WTC11 (cell line): ENCODE measurements around the gene PRPF8. TPM values are rescaled to one million over a fixed set of nuclear protein-coding genes. Genes with fewer than 3 reads are reported as not detected.

Experiments used
- ATAC-seq: fragments of 200-7000 bp; cut with Tn5 transposase; 2 replicates; pipeline ENCODE4 v1.10.0; 2021; ENCODE audit warnings: mild to moderate bottlenecking, moderate library complexity
- CTCF ChIA-PET: fragments of 300-600 bp; sonication (Branson Sonifier 250); formaldehyde crosslinking; loops from one replicate; lab custom pipeline; 2021; ENCODE audit warnings: antibody characterized with exemption; lab: Charles Lee
- POLR2A ChIA-PET: fragments of 350-600 bp; sonication (Branson Sonifier 250); formaldehyde crosslinking; loops from one replicate; lab custom pipeline; 2021; ENCODE audit warnings: antibody characterized with exemption; lab: Charles Lee
- DNase-seq: peaks from one replicate; pipeline ENCODE4 v3.0.0; 2021; ENCODE audit warnings: low spot score
- H3K27ac Mint-ChIP-seq: 2 replicates; pipeline ENCODE4 v1.8.0; 2021; ENCODE audit warnings: mixed read lengths
- H3K27me3 Mint-ChIP-seq: 2 replicates; pipeline ENCODE4 v1.8.0; 2021; ENCODE audit warnings: low read depth, mild to moderate bottlenecking, moderate library complexity, mixed read lengths
- H3K36me3 Mint-ChIP-seq: 2 replicates; pipeline ENCODE4 v1.8.0; 2021; ENCODE audit warnings: mixed read lengths
- H3K4me1 Mint-ChIP-seq: 2 replicates; pipeline ENCODE4 v1.8.0; 2022; ENCODE audit warnings: mixed read lengths
- H3K4me3 Mint-ChIP-seq: 2 replicates; pipeline ENCODE4 v1.8.0; 2021; ENCODE audit warnings: mild to moderate bottlenecking, moderate library complexity, mixed read lengths
- H3K9me3 Mint-ChIP-seq: 2 replicates; pipeline ENCODE4 v1.8.0; 2021; ENCODE audit warnings: mixed read lengths
- ATF1 ChIP-seq: sonication (generic); formaldehyde crosslinking; IDR thresholded peaks from 2 replicates; pipeline ENCODE4 v1.8.1; 2023; ENCODE audit warnings: mild to moderate bottlenecking, moderate library complexity, missing genetic modification reagents
- CBFB ChIP-seq: sonication (generic); formaldehyde crosslinking; IDR thresholded peaks from 2 replicates; pipeline ENCODE4 v1.8.1; 2022; ENCODE audit warnings: mild to moderate bottlenecking, low read depth, missing genetic modification reagents
- ELF4 ChIP-seq: sonication (generic); formaldehyde crosslinking; IDR thresholded peaks from 2 replicates; pipeline ENCODE4 v1.8.1; 2022; ENCODE audit warnings: low read depth, mild to moderate bottlenecking, moderate library complexity, missing genetic modification reagents
- EMX1 ChIP-seq: fragments of 250-450 bp; sonication (Bioruptor Pico); IDR thresholded peaks from 2 replicates; pipeline ENCODE4 v1.8.0; 2021; ENCODE audit warnings: mild to moderate bottlenecking
- JUN ChIP-seq: sonication (generic); formaldehyde crosslinking; IDR thresholded peaks from 2 replicates; pipeline ENCODE4 v1.8.0; 2023; ENCODE audit warnings: mild to moderate bottlenecking, missing genetic modification reagents
- NFATC4 ChIP-seq: fragments of 250-450 bp; sonication (Bioruptor Pico); IDR thresholded peaks from 2 replicates; pipeline ENCODE4 v1.9.0; 2021; ENCODE audit warnings: mild to moderate bottlenecking
- NFE2L1 ChIP-seq: sonication (generic); formaldehyde crosslinking; IDR thresholded peaks from 2 replicates; pipeline ENCODE4 v1.8.1; 2023; ENCODE audit warnings: missing genetic modification reagents
- NFYB ChIP-seq: sonication (generic); formaldehyde crosslinking; conservative IDR thresholded peaks from 2 replicates; pipeline ENCODE4 v1.8.0; 2022; ENCODE audit warnings: low read depth, missing genetic modification reagents
- NR1H2 ChIP-seq: sonication (generic); formaldehyde crosslinking; IDR thresholded peaks from 2 replicates; pipeline ENCODE4 v1.9.0; 2021; ENCODE audit warnings: mild to moderate bottlenecking, moderate library complexity, missing genetic modification reagents
- NR2C2 ChIP-seq: sonication (generic); formaldehyde crosslinking; IDR thresholded peaks from 2 replicates; pipeline ENCODE4 v1.8.0; 2022; ENCODE audit warnings: mild to moderate bottlenecking, missing genetic modification reagents
- NR3C1 ChIP-seq: sonication (generic); formaldehyde crosslinking; conservative IDR thresholded peaks from 2 replicates; pipeline ENCODE4 v1.8.1; 2023; ENCODE audit warnings: low read depth, mild to moderate bottlenecking, missing genetic modification reagents
- PRDM15 ChIP-seq: sonication (generic); formaldehyde crosslinking; IDR thresholded peaks from 2 replicates; pipeline ENCODE4 v1.8.0; 2022; ENCODE audit warnings: missing genetic modification reagents
- SMAD3 ChIP-seq: sonication (generic); formaldehyde crosslinking; IDR thresholded peaks from 2 replicates; pipeline ENCODE4 v1.8.0; 2022; ENCODE audit warnings: missing genetic modification reagents, mild to moderate bottlenecking, borderline replicate concordance
- TP53 ChIP-seq: sonication (generic); formaldehyde crosslinking; IDR thresholded peaks from 2 replicates; pipeline ENCODE4 v1.8.1; 2023; ENCODE audit warnings: mild to moderate bottlenecking, missing genetic modification reagents
- ZNF138 ChIP-seq: sonication (generic); formaldehyde crosslinking; conservative IDR thresholded peaks from 2 replicates; pipeline ENCODE4 v1.8.1; 2022; ENCODE audit warnings: mild to moderate bottlenecking, moderate library complexity, missing genetic modification reagents
- ZNF219 ChIP-seq: sonication (generic); formaldehyde crosslinking; IDR thresholded peaks from 2 replicates; pipeline ENCODE4 v1.8.0; 2023; ENCODE audit warnings: missing genetic modification reagents, mild to moderate bottlenecking, borderline replicate concordance
- ZNF281 ChIP-seq: sonication (generic); formaldehyde crosslinking; IDR thresholded peaks from 2 replicates; pipeline ENCODE4 v1.8.0; 2023; ENCODE audit warnings: mild to moderate bottlenecking, missing genetic modification reagents
- ZNF425 ChIP-seq: fragments of 250-450 bp; sonication (Bioruptor Pico); conservative IDR thresholded peaks from 2 replicates; pipeline ENCODE4 v1.9.0; 2021; ENCODE audit warnings: mild to moderate bottlenecking
- total RNA-seq: library from RNA; stranded (reverse); gene quantifications from 3 replicates; pipeline ENCODE4 v1.2.3, GENCODE V29; 2021
- TF ChIP-seq, protein P1 (sequence below): fragments of 250-450 bp; sonication (Bioruptor Pico); IDR thresholded peaks from 2 replicates; pipeline ENCODE4 v1.8.0; 2021; ENCODE audit warnings: mild to moderate bottlenecking
- TF ChIP-seq, protein P2 (sequence below): sonication (generic); formaldehyde crosslinking; IDR thresholded peaks from 2 replicates; pipeline ENCODE4 v1.8.1; 2023; ENCODE audit warnings: mild to moderate bottlenecking, missing genetic modification reagents
- TF ChIP-seq, protein P3 (sequence below): sonication (generic); formaldehyde crosslinking; IDR thresholded peaks from 2 replicates; pipeline ENCODE4 v1.8.1; 2023; ENCODE audit warnings: mild to moderate bottlenecking, moderate library complexity, missing genetic modification reagents

Gene PRPF8
- total RNA-seq, 1 experiment from 2014 or later = 388 TPM

DNA sequence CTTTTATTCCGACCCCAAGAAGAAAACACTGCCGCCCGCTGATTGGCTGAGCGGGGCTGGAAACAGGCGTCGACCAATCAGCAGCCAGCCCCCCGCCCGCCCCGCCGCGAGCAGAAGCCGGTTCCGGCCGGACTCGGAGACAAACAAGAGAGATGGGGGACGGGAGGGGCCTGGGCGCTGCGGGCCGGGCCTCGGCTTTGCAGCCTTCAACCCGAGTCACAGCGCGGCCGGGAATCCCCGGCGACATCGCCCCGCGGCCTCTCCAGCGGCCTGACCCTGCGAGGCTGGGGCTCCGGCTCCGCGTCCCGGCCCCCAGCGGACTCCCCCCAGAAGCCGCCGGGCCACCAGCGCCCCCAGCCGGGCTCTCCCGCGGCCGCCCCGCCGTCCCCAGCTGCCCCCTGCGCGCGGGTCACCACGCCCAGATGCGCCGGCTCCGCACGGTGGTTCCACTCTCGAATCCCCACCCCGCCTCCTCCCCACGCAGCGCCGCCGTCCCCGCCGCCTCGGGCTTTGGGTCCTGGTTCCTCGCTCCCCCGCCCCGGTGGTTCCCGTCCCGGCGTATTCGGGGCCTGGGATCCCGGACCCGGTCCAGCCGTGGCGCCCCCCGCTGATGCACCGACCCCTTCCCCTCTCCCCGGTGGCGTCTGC lies 55.7 kb downstream of the PRPF8 start (continued):
- no peak for TF ChIP-seq ATF1 (CRISPR knock-in tag)

DNA sequence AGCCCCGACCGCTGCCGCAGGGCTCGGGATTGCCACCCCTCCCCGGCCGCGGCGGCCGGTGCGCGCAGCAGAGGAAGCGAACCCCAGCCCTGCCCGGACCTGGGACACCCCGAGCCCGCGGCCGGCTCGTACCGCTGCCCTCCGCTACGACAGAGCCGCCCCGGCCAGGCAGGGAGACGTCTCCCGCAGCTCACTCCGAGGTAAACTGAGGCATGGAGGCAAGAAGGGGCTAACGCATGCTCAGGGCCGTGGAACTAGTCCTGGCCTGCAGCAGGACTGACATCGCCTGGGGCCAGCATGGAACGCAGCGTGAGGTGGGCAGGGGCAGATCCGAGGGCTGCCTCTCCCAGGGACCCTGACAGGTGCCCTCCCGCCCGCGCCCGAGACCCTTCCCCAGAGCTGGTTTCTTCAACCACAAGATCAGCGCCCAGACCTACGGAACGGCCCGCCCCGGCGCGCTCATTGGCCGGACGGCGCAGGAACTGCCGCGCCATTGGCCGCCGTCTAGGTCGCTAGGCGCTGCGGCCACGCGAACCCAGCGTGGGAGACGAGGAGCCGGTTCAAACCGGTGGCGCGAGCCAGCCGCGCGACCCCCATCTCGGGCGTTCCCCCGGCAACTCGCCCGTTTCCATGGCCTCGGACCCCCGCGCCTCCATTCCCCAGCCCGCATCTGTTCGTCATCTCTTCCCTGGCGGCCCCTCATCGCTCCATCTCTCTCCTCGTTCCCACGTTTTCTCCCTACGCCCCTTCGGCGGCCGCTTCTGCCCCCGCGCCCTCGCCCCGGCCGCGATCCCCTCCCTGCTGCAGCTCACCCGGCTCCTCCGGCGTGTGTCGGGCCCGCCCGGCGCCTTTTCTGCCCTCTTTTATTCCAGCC lies 56.4 kb downstream of the PRPF8 start, which contains the start of gene SLC43A2:
Gene SLC43A2, minus strand, starts transcription at position 853 of the 874 bp plus-strand sequence. CDS start 960 bp downstream, outside the sequence.
- DNase-seq = peak; percentile 91
- CTCF ChIA-PET = interaction anchor here (0.5 to 8.7 kb wide), 13 partner anchors 7 to 399 kb away, joined by 3 to 240 read pairs (median 11); partner anchors contain the start of genes INPP5K, MYO1C, RILP and SCARF1
- peak; percentile 82 for ATAC-seq
- Mint-ChIP-seq H3K27ac (peak within 1 kb of the TSS; percentile 97), H3K4me1 (peaks cover 25% of the 10 kb centered on the region), H3K27me3 (peaks cover 19% of the 10 kb centered on the region), H3K9me3 (no peaks in the 10 kb centered on the region), H3K4me3 (peak within 1 kb of the TSS; percentile 87), H3K36me3 (no peaks in the 10 kb centered on the region)
- POLR2A ChIA-PET = interaction anchor here (0.6 to 3.1 kb wide), 5 partner anchors 20 to 136 kb away, joined by 3 to 12 read pairs (median 3); partner anchors contain the start of gene RILP
- TF ChIP-seq SMAD3 (CRISPR knock-in tag) (no peak), EMX1 (CRISPR knock-in tag) (0 out of 2 replicates have a peak, but pooled peaks have one; percentile 34), ZNF138 (no peak), CBFB (CRISPR knock-in tag) (no peak), ZNF219 (CRISPR knock-in tag) (no peak), ZNF425 (CRISPR knock-in tag) (no peak), JUN (CRISPR knock-in tag) (no peak), NR1H2 (CRISPR knock-in tag) (no peak), ELF4 (CRISPR knock-in tag) (0 out of 2 replicates have a peak, but pooled peaks have one; percentile 52), NFE2L1 (no peak), NFYB (CRISPR knock-in tag) (peak; percentile 96), TP53 (CRISPR knock-in tag) (no peak), PRDM15 (CRISPR knock-in tag) (no peak), ZNF281 (CRISPR knock-in tag) (no peak), NFATC4 (CRISPR knock-in tag) (no peak), NR3C1 (CRISPR knock-in tag) (no peak), NR2C2 (CRISPR knock-in tag) (no peak)
- TF ChIP-seq, protein P1, sequence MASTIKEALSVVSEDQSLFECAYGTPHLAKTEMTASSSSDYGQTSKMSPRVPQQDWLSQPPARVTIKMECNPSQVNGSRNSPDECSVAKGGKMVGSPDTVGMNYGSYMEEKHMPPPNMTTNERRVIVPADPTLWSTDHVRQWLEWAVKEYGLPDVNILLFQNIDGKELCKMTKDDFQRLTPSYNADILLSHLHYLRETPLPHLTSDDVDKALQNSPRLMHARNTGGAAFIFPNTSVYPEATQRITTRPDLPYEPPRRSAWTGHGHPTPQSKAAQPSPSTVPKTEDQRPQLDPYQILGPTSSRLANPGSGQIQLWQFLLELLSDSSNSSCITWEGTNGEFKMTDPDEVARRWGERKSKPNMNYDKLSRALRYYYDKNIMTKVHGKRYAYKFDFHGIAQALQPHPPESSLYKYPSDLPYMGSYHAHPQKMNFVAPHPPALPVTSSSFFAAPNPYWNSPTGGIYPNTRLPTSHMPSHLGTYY (CRISPR knock-in tag) = no peak
- TF ChIP-seq, protein P2, sequence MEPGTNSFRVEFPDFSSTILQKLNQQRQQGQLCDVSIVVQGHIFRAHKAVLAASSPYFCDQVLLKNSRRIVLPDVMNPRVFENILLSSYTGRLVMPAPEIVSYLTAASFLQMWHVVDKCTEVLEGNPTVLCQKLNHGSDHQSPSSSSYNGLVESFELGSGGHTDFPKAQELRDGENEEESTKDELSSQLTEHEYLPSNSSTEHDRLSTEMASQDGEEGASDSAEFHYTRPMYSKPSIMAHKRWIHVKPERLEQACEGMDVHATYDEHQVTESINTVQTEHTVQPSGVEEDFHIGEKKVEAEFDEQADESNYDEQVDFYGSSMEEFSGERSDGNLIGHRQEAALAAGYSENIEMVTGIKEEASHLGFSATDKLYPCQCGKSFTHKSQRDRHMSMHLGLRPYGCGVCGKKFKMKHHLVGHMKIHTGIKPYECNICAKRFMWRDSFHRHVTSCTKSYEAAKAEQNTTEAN (CRISPR knock-in tag) = 0 out of 2 replicates have a peak, but pooled peaks have one; percentile 38
- TF ChIP-seq, protein P3, sequence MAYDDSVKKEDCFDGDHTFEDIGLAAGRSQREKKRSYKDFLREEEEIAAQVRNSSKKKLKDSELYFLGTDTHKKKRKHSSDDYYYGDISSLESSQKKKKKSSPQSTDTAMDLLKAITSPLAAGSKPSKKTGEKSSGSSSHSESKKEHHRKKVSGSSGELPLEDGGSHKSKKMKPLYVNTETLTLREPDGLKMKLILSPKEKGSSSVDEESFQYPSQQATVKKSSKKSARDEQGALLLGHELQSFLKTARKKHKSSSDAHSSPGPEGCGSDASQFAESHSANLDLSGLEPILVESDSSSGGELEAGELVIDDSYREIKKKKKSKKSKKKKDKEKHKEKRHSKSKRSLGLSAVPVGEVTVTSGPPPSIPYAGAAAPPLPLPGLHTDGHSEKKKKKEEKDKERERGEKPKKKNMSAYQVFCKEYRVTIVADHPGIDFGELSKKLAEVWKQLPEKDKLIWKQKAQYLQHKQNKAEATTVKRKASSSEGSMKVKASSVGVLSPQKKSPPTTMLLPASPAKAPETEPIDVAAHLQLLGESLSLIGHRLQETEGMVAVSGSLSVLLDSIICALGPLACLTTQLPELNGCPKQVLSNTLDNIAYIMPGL (CRISPR knock-in tag) = peak; percentile 34
